Coronary artery (tissue), 2 donors: Measurements from ENCODE around the gene PLEKHA7.
A peak's percentile ranks its signal among the peaks of the same experiment; 100 is the strongest.

Experiments
- DNase-seq: peaks from one replicate; pipeline ENCODE4 v3.0.0-alpha.2; 2017; ENCODE audit warnings: low spot score
- H3K27ac ChIP-seq, 2 donors: fragments of 200-600 bp; sonication (generic); one replicate each; pipeline ENCODE4 v1.5.1; 2016 to 2019
- H3K4me3 ChIP-seq: fragments of 200-600 bp; sonication (generic); 2 replicates; pipeline ENCODE4 v1.5.1; 2016; ENCODE audit warnings: mild to moderate bottlenecking, moderate library complexity
- CTCF ChIP-seq: fragments of 200-600 bp; sonication (generic); IDR thresholded peaks from one replicate; pipeline ENCODE4 v1.5.1; 2019; ENCODE audit warnings: antibody characterized with exemption

Gene PLEKHA7

GRCh38 chr11:16881074-16881709 lies 133.0 kb downstream of the PLEKHA7 start:
- no peak for DNase-seq
- peak; percentile 25 for TF ChIP-seq CTCF
- H3K27ac ChIP-seq = no peak overlapping the region
- H3K4me3 ChIP-seq = no peak overlapping the region

DNA sequence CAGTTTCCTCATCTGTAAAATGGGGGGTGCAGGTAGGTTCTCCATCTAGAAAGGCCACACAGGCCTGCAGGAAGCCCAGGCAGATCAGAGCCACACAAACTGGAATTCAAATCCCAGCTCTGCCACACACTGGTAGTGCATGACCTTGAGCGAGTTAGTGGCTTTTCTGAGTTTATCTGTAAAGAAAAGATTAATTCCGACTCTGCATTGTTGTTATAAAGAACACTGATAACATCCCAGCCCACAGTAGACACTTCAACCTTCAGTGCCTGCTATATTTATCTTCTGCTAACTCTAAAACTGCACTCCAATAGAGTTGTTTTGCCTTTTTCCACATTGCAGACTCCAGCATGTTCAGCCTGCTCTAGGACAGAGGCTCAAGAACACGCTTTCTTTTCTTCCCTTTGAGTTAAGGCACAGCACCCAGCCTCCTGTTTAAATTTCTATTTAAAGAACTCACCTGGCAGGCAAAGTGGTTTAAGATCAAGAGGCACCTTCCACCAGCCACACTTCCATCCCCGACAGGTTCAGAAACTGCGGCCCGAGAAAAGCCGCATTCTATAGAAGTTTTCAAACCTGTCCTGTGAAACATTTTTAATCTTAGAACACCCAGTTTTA lies 133.9 kb downstream of the PLEKHA7 start:
- H3K27ac ChIP-seq = no peak overlapping the region

GRCh38 chr11:16879690-16880089 lies 134.5 kb downstream of the PLEKHA7 start:
- no peak overlapping the region for H3K27ac ChIP-seq
- no peak for DNase-seq
- H3K4me3 ChIP-seq = no peak overlapping the region
- TF ChIP-seq CTCF = no peak

More for the DNA sequence above, 133.9 kb downstream of the PLEKHA7 start:
- DNase-seq = no peak
- no peak overlapping the region for H3K4me3 ChIP-seq
- TF ChIP-seq CTCF = no peak

DNA sequence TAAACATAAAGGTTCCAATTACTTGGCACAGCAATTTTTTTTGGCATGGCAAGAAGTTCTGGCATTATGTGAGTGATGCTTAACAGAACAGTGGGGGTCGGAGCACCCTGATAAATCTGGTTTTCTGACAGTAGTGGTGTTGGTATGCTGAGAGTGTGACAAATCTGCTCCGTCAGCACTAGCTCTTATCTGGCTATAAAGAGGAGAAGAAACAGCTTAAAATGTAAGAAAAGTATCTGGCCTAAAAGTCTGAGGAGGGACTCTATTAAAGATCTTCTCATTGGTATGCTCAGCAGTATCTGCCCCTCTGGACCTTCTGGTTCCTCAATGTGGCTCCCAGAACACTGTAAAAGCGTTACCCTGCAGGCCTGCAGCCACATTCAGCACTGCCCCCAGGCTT lies 137.4 kb downstream of the PLEKHA7 start:
- Histone ChIP-seq H3K27ac (no peak overlapping the region), H3K4me3 (no peak overlapping the region)
- TF ChIP-seq CTCF = no peak
- no peak for DNase-seq

DNA sequence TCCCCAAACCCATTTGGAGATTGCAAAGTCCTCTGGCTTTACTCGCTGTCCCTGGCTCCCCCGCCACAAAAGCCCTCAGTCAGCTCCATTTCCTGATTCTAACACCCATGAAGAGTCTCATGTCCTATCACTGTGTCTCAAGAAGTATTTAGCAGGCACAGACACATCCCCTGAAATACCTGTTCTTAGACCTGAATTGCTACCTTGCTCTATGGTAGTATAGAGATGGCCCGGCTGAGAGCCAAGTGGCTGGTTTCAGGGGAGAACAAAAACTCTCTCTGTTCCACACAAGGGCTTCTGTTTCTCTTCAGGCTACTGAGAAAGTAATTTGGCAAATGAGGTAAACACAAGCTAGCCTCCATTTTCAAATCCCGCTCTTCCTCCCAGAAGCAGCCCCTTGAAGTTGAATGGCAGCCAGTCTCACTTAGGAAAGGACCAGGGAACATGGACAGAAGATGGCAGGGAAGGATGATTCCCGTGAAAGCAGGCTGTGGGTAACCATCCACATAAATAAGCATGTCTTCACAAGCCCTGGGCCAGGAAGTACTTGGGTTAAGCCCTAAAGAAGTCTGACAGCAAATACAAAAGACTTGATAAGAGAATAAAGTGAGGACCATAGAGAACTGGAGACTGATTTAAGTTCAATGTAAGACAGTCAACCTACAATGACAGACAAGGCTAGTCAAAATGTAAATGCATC lies 138.0 kb downstream of the PLEKHA7 start:
- Histone ChIP-seq H3K27ac (no peak overlapping the region), H3K4me3 (no peak overlapping the region)
- no peak for DNase-seq
- no peak for TF ChIP-seq CTCF

- no peak overlapping the region for H3K27ac ChIP-seq
- DNase-seq = no peak
- H3K4me3 ChIP-seq = no peak overlapping the region
- no peak for TF ChIP-seq CTCF
Measured at GRCh38 chr11:16874275-16874975, 139.8 kb downstream of the PLEKHA7 start.
